Measurements from ENCODE around the gene LRRC8B.
"Not testable (repeated sequence)": the region's sequence is repeated elsewhere in the genome, so short reads cannot be mapped to it uniquely, and the experiment has no call there.

The LRRC8B gene

GRCh38 chr1:89512996-89513720 lies 11.5 kb upstream of the LRRC8B start:
- no peak for TF ChIP-seq CTCF (conservative IDR thresholded peaks at IDR 0.05)
- H3K27ac ChIP-seq: no peak overlapping the region

- no peak for TF ChIP-seq CTCF (conservative IDR thresholded peaks at IDR 0.05)
- no peak overlapping the region for H3K27ac ChIP-seq
These were observed 8.6 kb upstream of the LRRC8B start for GRCh38 chr1:89516055-89516454.

- no peak for TF ChIP-seq CTCF (conservative IDR thresholded peaks at IDR 0.05)
These were observed 6.4 kb upstream of the LRRC8B start for GRCh38 chr1:89518221-89518631.

GRCh38 chr1:89519779-89520358 lies 4.8 kb upstream of the LRRC8B start:
- no peak overlapping the region for H3K27ac ChIP-seq
- peak; percentile 70 for TF ChIP-seq CTCF (conservative IDR thresholded peaks at IDR 0.05)

More at GRCh38 chr1:89518221-89518631, 6.4 kb upstream of the LRRC8B start:
- H3K27ac ChIP-seq: no peak overlapping the region

GRCh38 chr1:89521977-89522376 lies 2.7 kb upstream of the LRRC8B start:
- H3K27ac ChIP-seq: not testable (repeated sequence)

- peak overlapping the region; percentile 91 for H3K27ac ChIP-seq
- TF ChIP-seq CTCF (conservative IDR thresholded peaks at IDR 0.05): no peak
These were observed 859 bp upstream of the LRRC8B start for GRCh38 chr1:89523572-89524368.

GRCh38 chr1:89525169-89525855 lies 683 bp downstream of the LRRC8B start:
- peak overlapping the region; percentile 91 for H3K27ac ChIP-seq
- no peak for TF ChIP-seq CTCF (conservative IDR thresholded peaks at IDR 0.05)

Data from VCaP (cell line).